ENCODE measurements around the gene TMEM72. TPM values are rescaled to one million over a fixed set of nuclear protein-coding genes. Genes with fewer than 3 reads are reported as not detected.

TMEM72 gene
- total RNA-seq, 2 donors from 2014 or later, result 1.6 TPM; not detected in 1

DNA sequence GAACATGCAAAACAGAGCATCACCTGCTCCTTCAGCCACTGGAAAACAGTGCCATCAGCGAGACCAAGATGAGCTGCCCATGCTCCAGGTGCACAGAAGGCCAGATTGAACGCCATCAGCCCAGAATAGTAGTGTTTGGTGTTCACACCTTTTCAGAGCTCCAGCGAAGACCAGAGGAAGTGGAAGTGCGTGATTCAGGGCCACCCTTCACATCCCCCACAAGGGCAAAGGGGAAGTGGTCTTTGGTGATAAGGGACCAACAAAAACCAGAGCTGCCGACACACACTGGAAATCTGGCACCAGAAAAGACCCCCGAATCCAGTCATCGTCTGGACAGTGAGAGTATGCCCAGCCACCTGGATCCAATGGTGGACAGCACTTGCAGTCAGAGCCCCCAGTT is 29.5 kb upstream of the TMEM72 start:
- Histone ChIP-seq H3K9me3 (no peaks in the 10 kb centered on the region), H3K4me1 (replicated peaks) (no peaks in the 10 kb centered on the region), H3K36me3 (no peaks in the 10 kb centered on the region), H3K27me3 (replicated peaks; ENCODE audit: insufficient read depth) (no peaks in the 10 kb centered on the region), H3K27ac (no peak overlapping the region), H3K4me3 (no peak overlapping the region)
- 95% methylated on average over 7 of the region's 7 CpGs for whole genome bisulfite sequencing
- no peak for DNase-seq (ENCODE audit: low spot score)
- TF ChIP-seq POLR2AphosphoS5 (IDR thresholded peaks at IDR 0.05), result no peak
- no peak for TF ChIP-seq POLR2A (IDR thresholded peaks at IDR 0.05)
- intact Hi-C loops (cut with DNase I), result no loop called here

DNA sequence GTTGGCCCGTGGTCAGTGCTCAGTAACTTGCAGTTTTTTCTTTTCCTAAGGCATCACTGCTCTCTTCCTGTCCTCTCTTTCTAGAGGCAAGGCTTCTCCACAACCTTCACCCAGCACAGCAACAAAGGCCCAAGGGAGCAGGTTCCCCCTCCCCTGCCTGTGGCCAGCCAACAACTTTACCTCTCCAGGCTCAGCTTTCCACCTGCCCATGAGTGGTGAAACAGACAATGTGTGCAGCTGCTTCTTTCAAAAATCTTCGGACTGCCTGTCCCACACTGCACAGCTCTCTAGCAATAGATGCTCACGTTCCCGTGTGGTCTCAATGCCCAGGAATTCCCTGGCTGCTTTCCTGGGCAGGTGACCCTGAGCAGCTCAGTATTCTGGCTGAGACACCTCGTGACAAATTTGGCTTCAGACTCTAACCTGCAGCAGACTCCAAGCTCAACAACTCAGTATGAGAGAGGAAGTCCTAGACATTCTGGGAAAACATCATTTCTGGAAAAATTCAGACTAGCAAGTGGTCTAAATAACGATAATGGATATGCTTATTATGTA is 28.9 kb upstream of the TMEM72 start:
- TF ChIP-seq POLR2AphosphoS5 (IDR thresholded peaks at IDR 0.05), result peak; percentile 58
- TF ChIP-seq, protein P1, sequence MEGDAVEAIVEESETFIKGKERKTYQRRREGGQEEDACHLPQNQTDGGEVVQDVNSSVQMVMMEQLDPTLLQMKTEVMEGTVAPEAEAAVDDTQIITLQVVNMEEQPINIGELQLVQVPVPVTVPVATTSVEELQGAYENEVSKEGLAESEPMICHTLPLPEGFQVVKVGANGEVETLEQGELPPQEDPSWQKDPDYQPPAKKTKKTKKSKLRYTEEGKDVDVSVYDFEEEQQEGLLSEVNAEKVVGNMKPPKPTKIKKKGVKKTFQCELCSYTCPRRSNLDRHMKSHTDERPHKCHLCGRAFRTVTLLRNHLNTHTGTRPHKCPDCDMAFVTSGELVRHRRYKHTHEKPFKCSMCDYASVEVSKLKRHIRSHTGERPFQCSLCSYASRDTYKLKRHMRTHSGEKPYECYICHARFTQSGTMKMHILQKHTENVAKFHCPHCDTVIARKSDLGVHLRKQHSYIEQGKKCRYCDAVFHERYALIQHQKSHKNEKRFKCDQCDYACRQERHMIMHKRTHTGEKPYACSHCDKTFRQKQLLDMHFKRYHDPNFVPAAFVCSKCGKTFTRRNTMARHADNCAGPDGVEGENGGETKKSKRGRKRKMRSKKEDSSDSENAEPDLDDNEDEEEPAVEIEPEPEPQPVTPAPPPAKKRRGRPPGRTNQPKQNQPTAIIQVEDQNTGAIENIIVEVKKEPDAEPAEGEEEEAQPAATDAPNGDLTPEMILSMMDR (IDR thresholded peaks at IDR 0.05), result no peak
- intact Hi-C loops (cut with DNase I), result no loop called here
- H3K4me1 ChIP-seq (replicated peaks), result no peaks in the 10 kb centered on the region
- H3K27me3 ChIP-seq (replicated peaks; ENCODE audit: insufficient read depth), result no peaks in the 10 kb centered on the region
- WGBS, result 43% methylated on average over 6 of the region's 6 CpGs
- DNase-seq (ENCODE audit: low spot score), result peak; percentile 24
- no peak overlapping the region for H3K4me3 ChIP-seq
- H3K36me3 ChIP-seq, result no peaks in the 10 kb centered on the region
- no peaks in the 10 kb centered on the region for H3K9me3 ChIP-seq
- no peak overlapping the region for H3K27ac ChIP-seq

DNA sequence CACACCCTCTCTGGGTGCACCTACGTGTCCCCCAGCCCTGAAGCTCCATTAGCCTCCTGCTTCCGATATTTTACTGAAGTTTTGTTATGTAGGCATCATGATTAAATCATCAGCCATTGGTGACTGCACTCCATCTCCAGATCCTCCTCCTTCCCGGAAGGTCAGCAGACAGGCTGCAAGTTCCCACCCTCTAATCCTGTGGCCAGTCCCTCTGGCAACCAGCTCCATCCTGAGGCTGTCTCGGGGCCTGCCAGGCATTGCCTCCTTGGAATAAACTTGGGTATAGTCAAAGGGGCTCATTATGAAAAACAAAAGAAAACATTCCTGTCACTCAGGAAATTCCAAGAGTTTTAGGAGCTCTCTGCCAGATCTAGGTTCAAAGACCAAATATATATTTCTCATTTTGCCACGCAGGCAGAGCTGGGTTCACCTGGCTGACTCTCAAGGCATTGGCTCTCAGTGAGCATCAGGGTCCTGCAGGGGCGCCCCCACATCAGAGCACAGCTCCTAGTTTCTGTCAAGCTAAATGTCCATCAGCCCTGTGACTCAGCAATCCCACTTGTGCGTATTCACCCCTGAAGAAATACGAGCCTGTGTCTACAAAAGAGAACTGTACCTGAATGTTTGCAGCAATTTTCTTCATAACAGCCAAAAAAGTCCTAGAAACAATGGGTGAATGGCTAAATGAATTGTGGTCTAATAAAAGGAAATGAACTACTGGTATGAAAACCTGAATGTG is 27.4 kb upstream of the TMEM72 start:
- intact Hi-C loops (cut with DNase I), result no loop called here
- TF ChIP-seq POLR2AphosphoS5 (IDR thresholded peaks at IDR 0.05) (no peak), POLR2A (IDR thresholded peaks at IDR 0.05) (no peak)
- TF ChIP-seq, protein P1 (IDR thresholded peaks at IDR 0.05), result no peak
- WGBS, result 67% methylated on average over 8 of the region's 8 CpGs
- no peak for DNase-seq (ENCODE audit: low spot score)
- Histone ChIP-seq H3K4me3 (no peak overlapping the region), H3K27me3 (replicated peaks; ENCODE audit: insufficient read depth) (no peaks in the 10 kb centered on the region), H3K27ac (no peak overlapping the region), H3K36me3 (no peaks in the 10 kb centered on the region), H3K4me1 (replicated peaks) (no peaks in the 10 kb centered on the region), H3K9me3 (no peaks in the 10 kb centered on the region)

DNA sequence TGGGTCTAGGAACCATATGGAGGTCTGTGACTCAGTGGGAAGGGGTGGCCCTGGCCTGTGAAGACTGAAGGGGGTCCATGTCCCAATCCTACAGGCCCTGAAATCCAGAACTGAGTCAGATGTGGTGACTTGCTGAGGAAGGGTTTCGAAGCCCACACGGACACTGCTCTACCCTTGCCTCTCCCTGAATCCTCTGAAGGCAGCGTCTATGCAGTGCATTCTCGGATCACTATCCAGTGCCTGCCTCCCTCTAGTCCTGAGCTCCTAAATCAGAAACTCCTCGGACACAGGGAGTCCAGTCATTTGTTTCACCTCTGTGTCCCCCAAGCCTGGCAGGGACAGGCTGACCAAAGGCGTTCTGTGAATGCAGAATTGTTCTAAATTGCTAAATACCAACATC is 25.4 kb upstream of the TMEM72 start:
- no peak overlapping the region for H3K4me3 ChIP-seq
- H3K27ac ChIP-seq, result no peak overlapping the region
- H3K4me1 ChIP-seq (replicated peaks), result no peaks in the 10 kb centered on the region
- TF ChIP-seq POLR2AphosphoS5 (IDR thresholded peaks at IDR 0.05) (no peak), POLR2A (IDR thresholded peaks at IDR 0.05) (no peak)
- TF ChIP-seq, protein P1 (IDR thresholded peaks at IDR 0.05), result no peak
- 94% methylated on average over 6 of the region's 6 CpGs for WGBS
- DNase-seq (ENCODE audit: low spot score), result no peak
- H3K36me3 ChIP-seq, result no peaks in the 10 kb centered on the region
- intact Hi-C loops (cut with DNase I), result no loop called here
- no peaks in the 10 kb centered on the region for H3K9me3 ChIP-seq
- H3K27me3 ChIP-seq (replicated peaks; ENCODE audit: insufficient read depth), result no peaks in the 10 kb centered on the region

DNA sequence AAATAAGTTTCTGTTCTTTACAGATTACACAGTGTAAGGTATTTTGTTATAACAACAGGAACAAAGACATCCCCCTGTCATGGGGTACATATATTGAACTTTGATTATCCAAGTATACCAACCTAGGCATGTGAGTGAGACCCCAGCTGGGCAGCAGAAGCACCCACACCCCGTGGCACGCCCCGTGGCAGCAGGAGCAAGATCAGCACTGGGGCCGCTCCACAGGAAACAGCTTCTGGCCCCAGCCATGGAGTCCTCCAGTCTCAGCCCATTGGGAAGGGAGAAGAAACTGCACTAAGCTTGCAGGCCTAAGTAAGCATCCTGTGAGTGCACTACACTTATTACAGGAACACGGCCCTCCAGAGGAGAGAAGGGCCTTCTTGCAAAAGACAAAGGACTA is 24.2 kb upstream of the TMEM72 start:
- WGBS, result 93% methylated on average over 5 of the region's 5 CpGs
- H3K36me3 ChIP-seq, result no peaks in the 10 kb centered on the region
- TF ChIP-seq POLR2A (IDR thresholded peaks at IDR 0.05), result no peak
- TF ChIP-seq, protein P1 (IDR thresholded peaks at IDR 0.05), result no peak
- TF ChIP-seq POLR2AphosphoS5 (IDR thresholded peaks at IDR 0.05), result no peak
- no peak overlapping the region for H3K27ac ChIP-seq
- no peaks in the 10 kb centered on the region for H3K27me3 ChIP-seq (replicated peaks; ENCODE audit: insufficient read depth)
- DNase-seq (ENCODE audit: low spot score), result no peak
- intact Hi-C loops (cut with DNase I), result no loop called here
- no peak overlapping the region for H3K4me3 ChIP-seq
- no peaks in the 10 kb centered on the region for H3K9me3 ChIP-seq
- H3K4me1 ChIP-seq (replicated peaks), result no peaks in the 10 kb centered on the region
